Subcutaneous adipose tissue (tissue), 4 donors: ENCODE measurements around the gene ZNF273. TPM values are rescaled to one million over a fixed set of nuclear protein-coding genes. Genes with fewer than 3 reads are reported as not detected.

ENCODE experiments used
- CTCF ChIP-seq: fragments of 450-650 bp; IDR thresholded peaks from one replicate; pipeline ENCODE4 v1.5.1; 2016; ENCODE audit warnings: low read depth, mild to moderate bottlenecking, control low read depth, antibody characterized with exemption, moderate library complexity
- total RNA-seq, 4 donors: library from RNA; depleted of rRNA; stranded (reverse); fragments of >200 nt; gene quantifications; one replicate each; pipeline ENCODE4 v1.1.0, GENCODE V29; 2016

ZNF273 gene
- total RNA-seq, 4 donors from 2014 or later = 4.4 to 8.1 (median 6.8) TPM

GRCh38 chr7:64883113-64883905 lies 19.8 kb upstream of the ZNF273 start:
- TF ChIP-seq CTCF = no peak

- no peak for TF ChIP-seq CTCF
Observed at GRCh38 chr7:64884085-64884912, 18.8 kb upstream of the ZNF273 start.

- TF ChIP-seq CTCF = no peak
Observed at GRCh38 chr7:64884913-64885370, 18.1 kb upstream of the ZNF273 start.

- TF ChIP-seq CTCF = no peak
Observed at GRCh38 chr7:64885520-64886240, 17.4 kb upstream of the ZNF273 start.

- TF ChIP-seq CTCF = no peak
Observed at GRCh38 chr7:64886956-64887545, 16.0 kb upstream of the ZNF273 start.

- TF ChIP-seq CTCF = no peak
Observed at GRCh38 chr7:64887756-64888508, 15.1 kb upstream of the ZNF273 start.
